Midbrain (tissue), 1 donor: ENCODE data around the gene COQ8B.
A peak's percentile ranks its signal among the peaks of the same experiment; 100 is the strongest.

Source experiments
- DNase-seq: peaks from one replicate; lab custom pipeline; 2025; lab: John Stamatoyannopoulos, UW

Gene COQ8B

GRCh38 chr19:40691421-40692211, 25.1 kb downstream of the COQ8B start:
- no peak for DNase-seq

DNA sequence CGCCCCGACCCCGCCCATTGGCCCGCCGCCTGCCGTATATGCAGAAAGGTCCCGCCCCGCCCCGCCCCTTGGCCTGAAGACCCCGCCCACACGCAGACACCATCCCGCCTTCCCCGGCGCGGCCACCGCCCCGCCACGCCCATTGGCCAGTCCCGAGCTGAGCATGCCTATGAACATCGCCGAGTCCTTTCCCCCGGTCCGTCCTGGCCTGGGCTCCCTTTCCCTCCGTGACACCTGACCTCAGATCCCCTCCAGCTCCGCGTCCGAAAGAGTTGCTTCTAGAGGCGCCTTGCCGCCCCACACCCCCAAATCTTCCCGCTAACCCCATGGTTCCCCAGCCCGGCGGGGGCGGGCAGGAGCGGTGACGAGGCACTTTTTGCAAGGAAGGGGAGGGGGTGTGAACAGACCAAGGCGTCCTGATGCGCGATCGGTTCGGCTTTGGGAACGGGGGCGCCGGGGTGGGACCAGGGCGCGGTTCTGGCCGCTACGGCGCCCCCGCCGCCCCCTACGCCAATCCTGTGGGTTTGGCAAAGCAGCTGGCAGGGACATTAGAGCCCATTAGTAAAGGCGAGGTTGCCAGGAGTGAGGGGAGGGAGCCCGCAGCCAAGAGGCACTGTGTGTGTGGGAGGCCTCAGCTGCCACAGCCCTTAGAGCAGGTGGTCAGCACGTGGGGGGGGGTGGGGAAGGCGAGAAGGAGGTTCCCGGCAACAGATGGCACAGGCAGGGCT, 25.8 kb downstream of the COQ8B start:
- peak; percentile 94 for DNase-seq

DNA sequence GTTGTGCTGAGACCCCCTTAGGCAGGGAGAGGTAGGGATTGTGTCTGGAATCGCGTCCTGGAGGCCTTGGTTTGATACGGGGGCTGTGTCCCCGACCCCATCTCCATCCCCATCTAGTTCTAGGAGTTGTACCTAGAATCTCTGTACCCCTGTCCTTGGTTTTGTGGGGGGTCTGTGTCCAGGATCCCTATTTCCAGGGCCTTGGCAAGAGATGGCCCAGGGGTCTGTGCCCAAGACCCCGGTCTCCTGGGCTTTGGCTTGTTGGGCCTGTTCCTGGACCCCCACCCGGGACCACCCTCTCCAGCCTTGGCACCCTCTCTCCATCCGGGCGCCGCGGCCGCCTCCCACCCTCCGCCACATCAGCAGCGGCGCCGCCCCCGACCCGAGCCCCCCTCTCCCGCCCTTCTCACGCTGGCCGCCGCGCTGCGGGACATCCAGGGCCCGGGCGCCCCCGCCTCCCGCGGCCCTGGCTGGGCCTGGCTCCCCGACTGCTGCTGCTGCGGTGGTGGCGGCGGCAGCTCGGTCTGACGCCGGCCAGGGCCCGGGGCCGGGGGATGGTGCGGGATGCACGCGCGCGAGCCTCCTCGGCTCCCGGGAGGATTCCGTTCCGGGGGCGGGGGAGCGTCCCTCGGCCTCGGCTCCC, 26.5 kb downstream of the COQ8B start, which contains the start of gene NUMBL:
Gene NUMBL, minus strand, starts transcription at position 602 of the 643 bp plus-strand sequence. Its CDS starts 168 bp downstream, at position 434.
- no peak for DNase-seq

DNA sequence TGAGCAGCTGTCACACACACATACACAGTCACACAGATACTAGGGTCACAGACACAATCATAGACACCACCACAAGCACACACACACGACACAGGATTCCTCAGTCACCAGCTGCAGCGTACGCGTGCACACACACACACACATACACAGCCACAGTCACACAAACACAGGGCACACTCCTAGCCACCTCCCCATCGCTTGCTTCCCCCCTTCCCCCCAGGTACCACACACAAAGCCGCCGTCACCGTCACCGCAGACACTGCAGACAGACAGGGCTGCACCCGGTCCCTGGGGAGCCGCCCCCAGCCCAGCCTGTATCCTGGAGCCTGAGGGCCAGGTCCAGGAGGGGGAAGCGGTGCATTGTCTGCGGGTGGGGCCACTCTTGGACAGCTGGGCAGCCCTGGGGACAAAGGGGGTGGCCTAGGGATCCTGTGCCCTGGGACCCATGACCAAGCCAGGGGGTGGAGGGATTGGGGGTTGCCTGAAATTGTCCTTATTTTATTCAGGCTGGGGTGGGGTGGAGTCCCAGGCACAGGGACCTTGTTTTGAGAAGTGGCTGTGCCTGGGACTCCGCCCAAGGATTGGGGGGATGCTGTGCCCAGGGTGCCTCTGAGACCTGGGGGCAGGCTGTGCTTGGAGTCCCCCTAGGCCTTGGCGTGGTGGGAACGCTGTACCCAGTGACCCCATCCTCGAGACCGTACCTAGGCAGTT, 27.2 kb downstream of the COQ8B start:
- DNase-seq, result no peak

DNA sequence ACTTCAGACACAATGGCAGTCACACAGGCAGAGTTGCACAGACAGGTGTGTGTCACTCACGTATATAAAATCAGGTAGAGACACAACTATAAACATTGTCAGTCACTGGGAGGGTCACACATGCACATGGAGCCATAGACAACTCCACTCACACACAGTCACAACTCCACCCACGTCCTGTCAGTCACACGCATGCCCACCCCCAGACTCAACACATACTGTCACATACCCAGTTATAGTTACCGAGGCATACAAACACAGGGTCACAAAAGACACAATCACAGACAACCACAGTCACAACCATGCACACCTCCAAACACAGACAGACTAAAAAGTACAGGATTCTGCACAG, 27.7 kb downstream of the COQ8B start:
- DNase-seq, result no peak

DNA sequence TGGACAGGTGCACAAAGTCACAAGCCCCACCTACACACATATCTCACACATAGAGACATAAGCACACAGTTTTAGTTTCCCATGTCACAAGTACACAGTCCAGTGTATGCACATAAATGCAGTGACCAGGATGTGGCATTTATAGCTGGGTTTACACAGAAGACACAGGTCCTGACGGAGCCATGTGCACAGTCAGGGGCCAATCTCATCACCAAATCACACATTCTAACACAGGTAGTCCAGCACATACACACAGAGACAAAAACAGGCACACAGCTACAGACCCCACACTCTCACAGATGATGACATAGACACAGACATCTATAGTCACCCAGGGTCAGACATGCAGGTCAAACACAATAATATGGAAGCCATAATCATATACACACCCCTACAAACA, 28.4 kb downstream of the COQ8B start:
- DNase-seq, result no peak

GRCh38 chr19:40687525-40688016, 29.1 kb downstream of the COQ8B start:
- no peak for DNase-seq

DNA sequence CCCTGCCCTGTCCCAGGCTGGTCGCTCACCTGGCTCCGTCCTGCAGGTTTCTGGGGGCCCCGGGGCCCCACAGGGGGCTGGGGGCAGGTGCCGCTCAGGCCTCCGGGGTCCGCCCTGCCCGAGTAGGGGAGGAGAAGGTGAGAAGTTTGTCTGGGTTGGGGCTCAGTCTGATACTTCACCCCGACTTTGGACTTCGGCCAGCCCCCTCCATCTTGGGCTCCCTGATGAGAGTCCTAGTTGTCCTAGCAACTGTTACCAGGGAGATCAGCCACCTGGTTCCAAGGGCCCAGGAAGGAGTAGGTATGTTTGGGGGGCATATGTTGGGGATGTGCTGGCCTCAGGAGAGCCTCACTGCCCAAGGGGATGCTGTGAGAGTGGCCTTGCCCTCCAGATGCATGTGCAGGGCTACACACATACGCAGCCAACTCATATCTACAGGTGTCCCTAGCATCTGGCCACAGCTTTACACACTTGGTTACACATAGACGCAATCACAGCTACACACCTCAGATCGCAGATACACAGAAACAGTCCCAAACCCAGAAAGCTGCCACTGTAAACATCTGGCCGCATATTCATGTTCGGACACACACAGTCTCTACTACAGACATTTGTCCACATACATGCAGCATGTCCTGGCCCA, 29.7 kb downstream of the COQ8B start:
- no peak for DNase-seq

DNA sequence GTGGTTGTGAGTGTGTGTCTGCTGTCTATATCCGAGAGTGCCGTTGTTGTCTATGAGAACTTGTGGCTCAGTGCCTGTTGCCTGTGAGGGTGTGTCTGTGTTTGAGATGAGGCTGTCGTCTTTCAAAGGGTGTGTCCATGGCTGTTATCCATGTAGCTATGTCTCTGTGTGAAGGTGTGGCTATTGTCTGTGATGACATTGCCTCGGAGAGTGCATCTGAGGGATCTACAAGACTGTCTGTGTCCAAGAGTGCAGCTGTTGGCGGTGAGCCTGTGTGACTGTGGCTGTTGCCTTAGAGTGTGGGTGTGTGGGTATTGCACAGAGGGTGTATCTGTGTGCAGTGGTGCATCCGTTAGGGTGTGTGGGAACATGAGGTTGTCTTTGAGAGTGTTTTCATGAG, 31.1 kb downstream of the COQ8B start:
- DNase-seq, result no peak

GRCh38 chr19:40685016-40685526, 31.6 kb downstream of the COQ8B start:
- DNase-seq, result no peak

GRCh38 chr19:40684280-40684679, 32.4 kb downstream of the COQ8B start:
- no peak for DNase-seq

DNA sequence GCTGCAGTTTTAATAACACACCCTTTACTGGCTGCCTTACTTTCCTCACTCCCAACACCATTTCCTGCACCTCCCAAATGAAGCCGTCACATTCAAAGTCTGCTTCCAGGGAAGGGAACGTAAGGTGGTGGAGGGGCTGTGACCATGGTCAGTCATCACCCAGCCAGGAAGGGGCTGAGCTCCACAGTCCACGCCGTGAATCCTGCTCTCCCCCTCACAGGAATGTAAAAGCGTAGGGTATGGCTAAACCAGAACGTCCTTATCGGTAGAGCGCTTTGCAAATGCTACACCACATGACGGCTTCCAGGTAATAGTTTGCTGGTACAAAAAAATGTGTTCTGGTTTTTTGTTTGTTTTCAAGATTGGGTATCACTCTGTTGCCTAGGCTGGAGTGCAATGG, 33.2 kb downstream of the COQ8B start:
- DNase-seq, result no peak

DNA sequence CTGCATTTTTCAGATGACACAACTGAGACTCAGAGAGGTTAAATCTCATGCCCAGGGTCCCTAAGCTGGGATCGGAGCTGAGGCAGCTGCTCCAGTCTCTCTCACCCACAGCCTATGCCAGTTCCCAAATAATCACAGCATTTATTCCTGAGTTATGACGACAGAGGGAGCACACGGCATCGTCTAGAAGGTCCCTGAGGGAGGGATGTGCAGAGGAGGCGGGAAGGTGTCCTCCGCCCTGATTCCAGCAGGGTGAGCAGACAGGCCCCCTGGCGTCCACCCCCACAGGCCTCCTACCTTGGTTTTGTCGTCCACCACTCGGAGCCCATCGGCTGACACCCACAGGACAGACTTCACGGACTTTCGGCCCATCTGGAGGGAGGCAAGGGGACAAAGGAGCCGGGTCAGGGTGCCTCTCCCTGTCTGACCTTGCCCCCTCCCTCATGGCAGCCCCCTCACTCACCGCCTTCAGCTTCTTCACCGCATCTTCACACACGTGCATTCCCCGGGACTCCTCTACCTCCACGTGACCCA, 34.2 kb downstream of the COQ8B start:
- DNase-seq, result no peak

DNA sequence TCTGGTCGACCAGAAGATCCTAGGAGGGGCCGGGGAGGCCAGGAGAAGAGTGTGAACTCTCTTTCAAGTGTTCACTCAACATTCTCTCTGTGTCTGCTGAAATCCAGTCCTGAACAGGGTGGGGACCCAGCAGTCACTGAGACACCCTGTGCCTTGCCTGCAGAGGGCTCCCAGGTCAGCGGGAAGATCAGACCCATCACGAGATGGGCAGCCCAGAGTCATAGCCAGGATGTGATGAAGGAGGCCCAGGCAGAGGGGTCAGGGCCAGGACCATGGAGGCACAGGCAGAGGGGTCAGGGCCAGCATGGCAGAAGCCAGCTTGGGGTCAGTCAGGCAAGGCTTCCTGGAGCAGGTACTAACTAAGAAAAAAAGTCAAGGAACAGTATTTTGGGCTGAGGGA, 35.6 kb downstream of the COQ8B start:
- no peak for DNase-seq

DNA sequence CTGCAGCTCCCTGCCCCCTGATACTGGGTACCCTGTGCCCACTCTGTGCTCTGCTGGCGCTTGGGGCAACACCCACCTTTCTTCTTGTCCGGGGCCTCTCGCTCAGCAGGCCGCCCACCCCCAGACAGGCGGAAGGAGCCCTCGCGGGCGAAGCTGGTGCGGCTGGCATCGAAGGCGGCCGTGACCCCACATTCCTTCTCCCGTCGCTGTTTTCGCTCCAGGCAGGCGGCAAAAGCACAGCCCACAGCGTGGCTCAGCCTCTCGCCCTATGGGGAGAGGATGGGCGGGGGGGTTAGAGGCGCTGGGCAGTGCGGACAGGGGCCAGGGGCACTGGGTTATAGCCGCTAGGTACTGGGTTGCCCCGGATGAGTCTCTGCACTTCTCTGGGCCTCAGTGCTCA, 39.5 kb downstream of the COQ8B start:
- no peak for DNase-seq

- no peak for DNase-seq
Observed at GRCh38 chr19:40674291-40674690, 42.4 kb downstream of the COQ8B start.

- DNase-seq, result no peak
Observed at GRCh38 chr19:40673397-40673796, 43.3 kb downstream of the COQ8B start.

- no peak for DNase-seq
Observed at GRCh38 chr19:40672573-40673299, 44.0 kb downstream of the COQ8B start.

DNA sequence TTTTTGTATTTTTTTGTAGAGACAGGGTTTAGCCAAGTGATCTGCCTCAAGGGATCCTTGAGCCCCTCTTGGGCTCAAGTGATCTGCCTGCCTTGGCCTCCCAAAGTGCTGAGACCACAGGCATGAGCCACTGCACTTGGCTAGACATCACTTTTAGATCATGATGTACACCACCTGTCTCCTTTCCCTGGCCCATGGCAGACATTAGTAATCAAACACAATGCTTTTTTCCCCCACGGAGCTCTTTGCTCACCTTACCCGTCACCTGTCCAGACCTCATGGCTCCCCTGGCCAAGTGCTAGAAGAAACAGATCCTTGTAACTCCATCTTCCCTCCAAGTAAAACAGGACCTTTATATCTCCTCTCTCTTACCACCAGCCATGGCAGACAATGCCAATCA, 44.6 kb downstream of the COQ8B start:
- no peak for DNase-seq

- DNase-seq, result no peak
Observed at GRCh38 chr19:40671404-40671803, 45.3 kb downstream of the COQ8B start.
